ENCODE results near the gene CHAF1B.

Gene CHAF1B

DNA sequence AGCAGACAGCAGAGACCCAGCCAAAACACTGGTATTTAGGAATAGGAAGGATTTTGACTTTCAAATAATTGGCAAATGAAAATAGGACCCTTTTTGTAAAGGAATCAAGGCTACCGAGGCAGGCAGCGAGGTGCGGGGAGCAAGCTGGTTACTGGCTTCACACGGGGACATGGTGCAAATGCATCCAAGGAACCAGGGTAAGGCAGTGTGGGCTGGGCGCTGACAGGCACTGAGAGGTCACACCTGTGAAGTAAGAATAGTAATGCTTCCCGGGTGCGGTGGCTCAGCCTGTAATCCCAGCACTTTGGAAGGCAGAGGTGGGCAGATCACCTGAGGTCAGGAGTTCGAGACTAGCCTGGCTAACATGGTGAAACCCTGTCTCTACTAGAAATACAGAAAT, 15.5 kb downstream of the CHAF1B start:
- Mint-ChIP-seq H3K4me3 (no peak overlapping the region), H3K9me3 (no peaks in the 10 kb centered on the region), H3K4me1 (peaks cover 2% of the 10 kb centered on the region), H3K27ac (no peak overlapping the region), H3K27me3 (no peaks in the 10 kb centered on the region), H3K36me3 (peaks cover 36% of the 10 kb centered on the region)
- CTCF ChIA-PET: no interaction called here
- DNase-seq: no peak

DNA sequence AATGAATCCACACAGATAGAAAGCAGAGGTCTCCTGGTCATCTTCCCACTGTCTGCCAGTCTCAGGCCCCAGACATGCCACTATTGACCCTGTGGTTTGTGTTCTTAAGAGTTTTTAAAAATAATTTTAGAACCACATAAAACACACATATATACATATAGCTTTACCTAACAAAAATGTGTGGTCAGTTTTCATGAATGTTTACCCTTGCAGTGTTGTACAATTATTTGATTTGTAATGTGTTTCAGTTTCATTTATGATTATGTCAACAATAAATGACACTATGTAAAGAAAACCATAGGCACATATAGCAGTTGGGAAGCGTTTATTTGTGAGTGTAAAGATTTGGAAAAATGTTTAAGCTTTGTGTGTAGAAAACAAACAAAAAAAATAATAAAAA, 17.1 kb downstream of the CHAF1B start:
- Mint-ChIP-seq H3K36me3 (peaks cover 29% of the 10 kb centered on the region), H3K4me3 (no peak overlapping the region), H3K4me1 (no peaks in the 10 kb centered on the region), H3K27ac (no peak overlapping the region), H3K27me3 (no peaks in the 10 kb centered on the region), H3K9me3 (no peaks in the 10 kb centered on the region)
- DNase-seq: no peak
- CTCF ChIA-PET: interaction anchor here (0.7 kb wide), 1 partner anchor 21 kb away, joined by 4 read pairs; no protein-coding TSS in a partner anchor

- no peak overlapping the region for H3K4me3 Mint-ChIP-seq
- CTCF ChIA-PET: no interaction called here
- H3K36me3 Mint-ChIP-seq: peaks cover 34% of the 10 kb centered on the region
Observed at GRCh38 chr21:36403713-36404112, 18.5 kb downstream of the CHAF1B start.

DNA sequence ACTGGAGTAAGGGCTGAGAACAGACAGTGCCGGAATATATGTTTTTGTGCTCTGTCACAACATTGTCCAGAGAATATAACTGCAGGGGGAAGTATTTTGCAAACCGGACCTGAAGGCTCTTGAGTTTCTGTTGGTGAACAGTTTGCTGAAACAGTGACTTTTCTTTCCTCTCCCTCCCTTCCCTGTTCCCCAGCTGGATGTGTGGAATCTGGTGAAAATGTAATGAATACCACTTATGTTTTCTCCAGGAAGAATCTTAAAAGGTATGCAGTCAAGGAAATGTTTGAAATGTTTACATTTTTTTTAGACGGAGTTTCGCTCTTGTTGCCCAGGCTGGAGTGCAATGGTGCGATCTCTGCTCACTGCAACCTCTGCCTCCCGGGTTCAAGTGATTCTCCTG, 23.4 kb downstream of the CHAF1B start:
- Mint-ChIP-seq H3K4me1 (no peaks in the 10 kb centered on the region), H3K4me3 (no peak overlapping the region), H3K36me3 (peaks cover 30% of the 10 kb centered on the region), H3K27ac (no peak overlapping the region), H3K27me3 (no peaks in the 10 kb centered on the region), H3K9me3 (no peaks in the 10 kb centered on the region)
- no peak for DNase-seq
- CTCF ChIA-PET: no interaction called here

More at GRCh38 chr21:36403713-36404112, 18.5 kb downstream of the CHAF1B start:
- Mint-ChIP-seq H3K9me3 (no peaks in the 10 kb centered on the region), H3K27me3 (no peaks in the 10 kb centered on the region), H3K27ac (no peak overlapping the region), H3K4me1 (no peaks in the 10 kb centered on the region)
- no peak for DNase-seq

DNA sequence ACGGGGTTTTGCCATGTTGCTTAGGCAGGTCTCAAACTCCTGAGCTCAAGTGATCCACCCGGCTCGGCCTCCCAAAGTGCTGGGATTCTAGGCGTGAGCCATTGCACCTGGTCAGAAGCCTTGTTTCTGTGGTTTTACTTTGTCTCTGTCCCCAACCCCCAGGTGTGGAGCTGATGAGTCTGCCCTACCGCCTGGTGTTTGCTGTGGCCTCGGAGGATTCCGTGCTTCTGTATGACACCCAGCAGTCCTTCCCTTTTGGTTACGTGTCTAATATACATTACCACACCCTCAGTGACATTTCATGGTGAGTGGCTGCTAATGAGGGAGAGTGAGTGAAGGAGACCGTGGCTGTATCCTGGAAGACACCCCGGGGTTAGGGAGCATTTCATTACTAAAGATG, 26.1 kb downstream of the CHAF1B start:
- CTCF ChIA-PET: no interaction called here
- Mint-ChIP-seq H3K27ac (no peak overlapping the region), H3K36me3 (peaks cover 48% of the 10 kb centered on the region), H3K27me3 (no peaks in the 10 kb centered on the region), H3K4me3 (no peak overlapping the region), H3K4me1 (no peaks in the 10 kb centered on the region), H3K9me3 (no peaks in the 10 kb centered on the region)
- DNase-seq: no peak

DNA sequence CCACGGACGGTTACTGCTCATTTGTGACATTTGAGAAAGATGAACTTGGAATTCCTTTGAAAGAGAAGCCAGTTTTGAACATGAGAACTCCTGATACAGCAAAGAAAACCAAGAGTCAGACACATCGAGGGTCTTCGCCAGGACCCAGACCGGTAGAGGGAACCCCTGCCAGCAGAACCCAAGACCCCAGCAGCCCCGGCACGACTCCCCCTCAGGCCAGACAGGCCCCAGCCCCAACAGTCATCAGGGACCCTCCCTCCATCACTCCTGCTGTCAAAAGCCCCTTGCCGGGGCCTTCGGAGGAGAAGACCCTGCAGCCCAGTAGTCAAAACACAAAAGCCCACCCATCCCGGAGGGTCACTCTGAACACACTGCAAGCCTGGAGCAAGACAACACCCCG, 27.7 kb downstream of the CHAF1B start:
- Mint-ChIP-seq H3K4me3 (no peak overlapping the region), H3K27ac (peak overlapping the region; percentile 11), H3K27me3 (no peaks in the 10 kb centered on the region), H3K9me3 (no peaks in the 10 kb centered on the region), H3K4me1 (no peaks in the 10 kb centered on the region), H3K36me3 (peaks cover 47% of the 10 kb centered on the region)
- no peak for DNase-seq
- CTCF ChIA-PET: interaction anchor here (0.7 kb wide), 1 partner anchor 272 kb away, joined by 3 read pairs; no protein-coding TSS in a partner anchor

DNA sequence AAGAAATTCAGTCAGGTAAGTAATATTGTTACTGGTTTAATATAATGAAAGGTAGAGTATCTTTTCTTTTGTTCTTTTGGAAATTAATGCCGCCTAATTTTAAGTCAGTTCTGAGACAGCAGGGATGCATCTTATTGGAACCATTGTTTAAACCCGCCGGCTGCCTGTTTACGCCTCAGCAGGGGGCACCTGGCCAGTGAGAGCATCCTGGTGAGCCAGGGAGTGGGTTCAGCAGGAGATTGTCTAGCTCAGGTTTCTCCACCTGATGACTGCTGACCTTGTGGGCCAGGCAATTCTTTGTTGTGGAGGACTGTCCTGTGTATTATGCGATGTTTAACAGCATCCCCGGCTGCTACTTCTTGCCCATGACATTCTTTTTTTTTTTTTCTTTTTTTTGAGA, 30.2 kb downstream of the CHAF1B start:
- Mint-ChIP-seq H3K27ac (no peak overlapping the region), H3K4me3 (no peak overlapping the region), H3K9me3 (no peaks in the 10 kb centered on the region), H3K36me3 (peaks cover 40% of the 10 kb centered on the region), H3K4me1 (no peaks in the 10 kb centered on the region), H3K27me3 (no peaks in the 10 kb centered on the region)
- DNase-seq: no peak
- CTCF ChIA-PET: no interaction called here

DNA sequence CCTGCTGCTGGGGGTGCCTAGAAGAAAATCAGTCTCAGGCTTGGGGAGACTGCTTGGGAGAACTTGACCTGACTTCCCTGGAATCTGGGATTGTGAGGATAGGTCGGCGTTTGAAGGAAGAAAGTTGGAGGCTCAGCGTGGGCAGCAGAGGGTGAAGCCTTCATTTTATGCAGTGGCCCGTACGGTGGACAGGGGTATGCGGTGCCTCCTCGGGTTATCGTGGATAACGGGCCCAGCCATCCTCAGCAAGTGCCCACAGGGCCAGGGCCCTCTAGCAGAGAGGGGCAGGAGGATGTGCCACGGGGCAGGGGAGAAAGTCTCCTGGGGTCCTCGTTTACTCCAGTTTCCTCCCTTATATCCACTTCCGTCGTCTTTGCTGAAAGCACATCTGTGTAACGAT, 34.0 kb downstream of the CHAF1B start:
- no peaks in the 10 kb centered on the region for H3K27me3 Mint-ChIP-seq
- no peaks in the 10 kb centered on the region for H3K9me3 Mint-ChIP-seq
- H3K27ac Mint-ChIP-seq: peak overlapping the region; percentile 33
- no peak overlapping the region for H3K4me3 Mint-ChIP-seq
- H3K4me1 Mint-ChIP-seq: peaks cover 18% of the 10 kb centered on the region
- CTCF ChIA-PET: interaction anchor here (0.7 to 1.2 kb wide), 3 partner anchors 10 to 29 kb away, joined by 3 read pairs; no protein-coding TSS in a partner anchor
- peaks cover 26% of the 10 kb centered on the region for H3K36me3 Mint-ChIP-seq
- no peak for DNase-seq

DNA sequence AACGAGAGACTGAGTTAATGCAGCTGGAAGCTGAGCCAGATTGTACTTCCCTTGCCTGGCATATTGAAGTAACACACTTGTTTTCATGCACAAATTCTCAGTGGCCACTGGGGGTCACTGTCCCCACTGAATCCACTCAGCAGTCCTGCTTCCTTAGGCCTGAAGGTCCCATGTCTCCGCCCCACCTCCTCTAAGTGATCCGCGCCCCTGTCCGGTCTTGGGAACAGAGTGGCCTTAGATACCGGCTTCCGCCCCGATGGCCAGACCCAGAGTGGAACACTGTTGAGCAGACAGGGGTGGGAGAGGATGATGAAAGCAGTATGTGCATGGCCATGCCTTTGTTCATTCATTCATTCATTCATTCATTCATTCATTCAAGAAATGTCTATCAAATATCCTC, 34.8 kb downstream of the CHAF1B start:
- no peaks in the 10 kb centered on the region for H3K9me3 Mint-ChIP-seq
- no peaks in the 10 kb centered on the region for H3K27me3 Mint-ChIP-seq
- peaks cover 22% of the 10 kb centered on the region for H3K36me3 Mint-ChIP-seq
- no peak overlapping the region for H3K4me3 Mint-ChIP-seq
- H3K27ac Mint-ChIP-seq: no peak overlapping the region
- H3K4me1 Mint-ChIP-seq: peaks cover 20% of the 10 kb centered on the region
- DNase-seq: peak; percentile 64
- CTCF ChIA-PET: interaction anchor here (0.7 to 1.2 kb wide), 3 partner anchors 9 to 29 kb away, joined by 3 read pairs; no protein-coding TSS in a partner anchor

- Mint-ChIP-seq H3K36me3 (peaks cover 16% of the 10 kb centered on the region), H3K9me3 (no peaks in the 10 kb centered on the region), H3K4me1 (peaks cover 20% of the 10 kb centered on the region), H3K27ac (no peak overlapping the region), H3K27me3 (no peaks in the 10 kb centered on the region), H3K4me3 (no peak overlapping the region)
- no peak for DNase-seq
- CTCF ChIA-PET: no interaction called here
Observed at GRCh38 chr21:36420571-36421339, 35.6 kb downstream of the CHAF1B start.

GRCh38 chr21:36422279-36423098, 37.3 kb downstream of the CHAF1B start:
- Mint-ChIP-seq H3K9me3 (no peaks in the 10 kb centered on the region), H3K4me3 (no peak overlapping the region), H3K27me3 (peaks cover under 1% of the 10 kb centered on the region), H3K27ac (peak overlapping the region; percentile 30), H3K36me3 (peaks cover 9% of the 10 kb centered on the region), H3K4me1 (peaks cover 20% of the 10 kb centered on the region)
- CTCF ChIA-PET: interaction anchor here (0.7 to 1.0 kb wide), 3 partner anchors 12 to 24 kb away, joined by 3 to 4 read pairs (median 4); no protein-coding TSS in a partner anchor
- DNase-seq: peak; percentile 57

GRCh38 chr21:36423771-36424433, 38.7 kb downstream of the CHAF1B start:
- Mint-ChIP-seq H3K27ac (no peak overlapping the region), H3K27me3 (peaks cover 8% of the 10 kb centered on the region), H3K4me3 (no peak overlapping the region), H3K9me3 (no peaks in the 10 kb centered on the region), H3K4me1 (peaks cover 25% of the 10 kb centered on the region), H3K36me3 (peaks cover 7% of the 10 kb centered on the region)
- CTCF ChIA-PET: interaction anchor here (0.7 kb wide), 1 partner anchor 285 kb away, joined by 4 read pairs; no protein-coding TSS in a partner anchor
- DNase-seq: no peak

DNA sequence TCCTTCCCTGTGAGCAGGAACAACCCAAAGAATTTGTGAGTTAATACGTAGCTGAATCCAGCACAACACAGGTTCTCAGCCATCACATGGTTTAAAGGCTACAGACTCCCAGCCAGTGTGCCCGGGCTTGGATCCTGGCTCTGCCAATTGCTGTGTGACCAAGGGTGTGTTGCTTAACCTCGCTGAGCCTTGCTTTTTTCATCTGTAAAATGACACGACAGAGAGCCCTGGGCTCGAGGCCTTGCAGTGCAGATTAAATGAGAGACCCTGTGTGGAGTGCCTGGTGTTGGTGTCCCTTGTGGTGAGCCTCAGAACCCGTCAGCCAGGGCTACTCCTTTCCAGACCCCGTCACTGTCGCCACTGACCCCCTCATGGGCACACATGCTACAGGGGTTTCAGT, 39.4 kb downstream of the CHAF1B start:
- CTCF ChIA-PET: no interaction called here
- Mint-ChIP-seq H3K36me3 (peaks cover 7% of the 10 kb centered on the region), H3K4me3 (no peak overlapping the region), H3K4me1 (peaks cover 31% of the 10 kb centered on the region), H3K9me3 (no peaks in the 10 kb centered on the region), H3K27ac (no peak overlapping the region), H3K27me3 (peaks cover 15% of the 10 kb centered on the region)
- no peak for DNase-seq

GRCh38 chr21:36425286-36425685, 40.1 kb downstream of the CHAF1B start:
- Mint-ChIP-seq H3K27me3 (peaks cover 22% of the 10 kb centered on the region), H3K4me3 (no peak overlapping the region), H3K9me3 (no peaks in the 10 kb centered on the region), H3K36me3 (peaks cover 6% of the 10 kb centered on the region), H3K27ac (no peak overlapping the region), H3K4me1 (peaks cover 38% of the 10 kb centered on the region)
- no peak for DNase-seq
- CTCF ChIA-PET: interaction anchor here (0.6 kb wide), 1 partner anchor 489 kb away, joined by 3 read pairs; no protein-coding TSS in a partner anchor
